IPS-NIHi7 (cell line): Measurements from ENCODE around the gene IFI30.

Source experiments
- DNase-seq: peaks from one replicate; pipeline ENCODE4 v3.0.0; 2012; ENCODE audit warnings: mixed read lengths; ENCODE audit errors: extremely low spot score

The IFI30 gene

GRCh38 chr19:18173572-18174288, at the start of gene IFI30:
Gene IFI30 (plus strand): TSS chr19:18173813. CDS start chr19:18173842, 29 bp downstream.
- DNase-seq = peak; percentile 87

- DNase-seq = no peak
These were observed 49.8 kb upstream of the IFI30 start for GRCh38 chr19:18123819-18124218.

GRCh38 chr19:18126097-18126496, 47.5 kb upstream of the IFI30 start:
- DNase-seq = no peak

GRCh38 chr19:18128044-18128443, 45.6 kb upstream of the IFI30 start:
- DNase-seq = no peak

GRCh38 chr19:18128805-18129204, 44.8 kb upstream of the IFI30 start:
- DNase-seq = no peak

GRCh38 chr19:18130523-18131242, 42.9 kb upstream of the IFI30 start:
- no peak for DNase-seq

- peak; percentile 78 for DNase-seq
These were observed 41.6 kb upstream of the IFI30 start for GRCh38 chr19:18131841-18132596.

GRCh38 chr19:18135712-18136584, 37.7 kb upstream of the IFI30 start:
- DNase-seq = no peak

- no peak for DNase-seq
These were observed 36.4 kb upstream of the IFI30 start for GRCh38 chr19:18137242-18137641.

GRCh38 chr19:18137657-18138339, 35.8 kb upstream of the IFI30 start:
- DNase-seq = no peak

- no peak for DNase-seq
These were observed 33.1 kb upstream of the IFI30 start for GRCh38 chr19:18140473-18140872.

GRCh38 chr19:18141031-18141430, 32.6 kb upstream of the IFI30 start:
- DNase-seq = no peak

- no peak for DNase-seq
These were observed 29.7 kb upstream of the IFI30 start for GRCh38 chr19:18143902-18144301.

GRCh38 chr19:18144361-18144760, 29.3 kb upstream of the IFI30 start:
- no peak for DNase-seq

- no peak for DNase-seq
These were observed 28.7 kb upstream of the IFI30 start for GRCh38 chr19:18144906-18145305.

- no peak for DNase-seq
These were observed 28.1 kb upstream of the IFI30 start for GRCh38 chr19:18145391-18145999.

GRCh38 chr19:18147396-18147795, 26.2 kb upstream of the IFI30 start:
- no peak for DNase-seq

- DNase-seq = no peak
These were observed 24.0 kb upstream of the IFI30 start for GRCh38 chr19:18149596-18149975.

- no peak for DNase-seq
These were observed 22.6 kb upstream of the IFI30 start for GRCh38 chr19:18150776-18151624.

GRCh38 chr19:18152442-18152816, 21.2 kb upstream of the IFI30 start:
- DNase-seq = peak; percentile 100
